Activated naive CD8-positive, alpha-beta T cell treated with anti-CD3 and anti-CD28 coated beads, Interleukin-2, amount 50 U/mL, for 16 hours (primary cell): ENCODE measurements around the gene LHFPL6.

Experiments
- DNase-seq: peaks from one replicate; pipeline ENCODE4 v3.0.0-alpha.2; 2020; ENCODE audit warnings: low read depth, low spot score

LHFPL6 gene

GRCh38 chr13:39602614-39603366 is at the start of gene LHFPL6:
LHFPL6 (minus strand) TSS chr13:39603193.
- DNase-seq, result peak; percentile 29

GRCh38 chr13:39646122-39646521 is 43.1 kb upstream of the LHFPL6 start:
- no peak for DNase-seq

GRCh38 chr13:39641645-39642044 is 38.7 kb upstream of the LHFPL6 start:
- no peak for DNase-seq

- no peak for DNase-seq
Observed at GRCh38 chr13:39637890-39638289, 34.9 kb upstream of the LHFPL6 start.

- no peak for DNase-seq
Observed at GRCh38 chr13:39635564-39635963, 32.6 kb upstream of the LHFPL6 start.

GRCh38 chr13:39632994-39633393 is 30.0 kb upstream of the LHFPL6 start:
- DNase-seq, result no peak

GRCh38 chr13:39631307-39631706 is 28.3 kb upstream of the LHFPL6 start:
- DNase-seq, result no peak

GRCh38 chr13:39623466-39623865 is 20.5 kb upstream of the LHFPL6 start:
- DNase-seq, result no peak

GRCh38 chr13:39618561-39618960 is 15.6 kb upstream of the LHFPL6 start:
- no peak for DNase-seq

GRCh38 chr13:39616087-39616694 is 13.2 kb upstream of the LHFPL6 start:
- DNase-seq, result no peak

- peak; percentile 33 for DNase-seq
Observed at GRCh38 chr13:39612023-39612637, 9.1 kb upstream of the LHFPL6 start.

- no peak for DNase-seq
Observed at GRCh38 chr13:39607876-39608275, 4.9 kb upstream of the LHFPL6 start.

- no peak for DNase-seq
Observed at GRCh38 chr13:39605677-39606320, 2.8 kb upstream of the LHFPL6 start.

- no peak for DNase-seq
Observed at GRCh38 chr13:39604756-39605155, 1.8 kb upstream of the LHFPL6 start.

GRCh38 chr13:39603424-39603947 is 493 bp upstream of the LHFPL6 start:
- no peak for DNase-seq

- no peak for DNase-seq
Observed at GRCh38 chr13:39602277-39602613, 748 bp downstream of the LHFPL6 start.

GRCh38 chr13:39601636-39602035 is 1.4 kb downstream of the LHFPL6 start:
- DNase-seq, result no peak

- DNase-seq, result no peak
Observed at GRCh38 chr13:39600766-39601165, 2.2 kb downstream of the LHFPL6 start.

GRCh38 chr13:39599842-39600241 is 3.2 kb downstream of the LHFPL6 start:
- no peak for DNase-seq

- no peak for DNase-seq
Observed at GRCh38 chr13:39599012-39599411, 4.0 kb downstream of the LHFPL6 start.

GRCh38 chr13:39597838-39598237 is 5.2 kb downstream of the LHFPL6 start:
- no peak for DNase-seq

- no peak for DNase-seq
Observed at GRCh38 chr13:39596685-39597084, 6.3 kb downstream of the LHFPL6 start.
